ENCODE results near the gene PDIA5. TPM values are rescaled to one million over a fixed set of nuclear protein-coding genes. Genes with fewer than 3 reads are reported as not detected.

PDIA5 gene
- total RNA-seq, 1 experiment from 2014 or later: 24.3 TPM

- Histone ChIP-seq H3K4me2 (ENCODE audit: insufficient read depth, insufficient read length, low read length) (no peak overlapping the region), H3T11ph (ENCODE audit: low read length) (no peak overlapping the region), H3K4me1 (ENCODE audit: insufficient read depth, low read length) (peaks cover 22% of the 10 kb centered on the region; the same call in 1 of the 2 replicates), H3K18ac (ENCODE audit: insufficient read length, low read depth, low read length) (no peak overlapping the region), H3K4ac (ENCODE audit: low read depth, low read length) (no peak overlapping the region), H3K79me1 (ENCODE audit: insufficient read depth, low read depth, low read length, poor library complexity, severe bottlenecking) (no peaks in the 10 kb centered on the region), H2BK12ac (ENCODE audit: insufficient read length, low read depth, low read length) (no peak overlapping the region), H4K20me1 (ENCODE audit: control insufficient read depth, insufficient read depth, insufficient read length) (no peaks in the 10 kb centered on the region), H3K27ac (ENCODE audit: insufficient read length, low read depth, low read length) (no peak overlapping the region), H3K9ac (ENCODE audit: extremely low read depth, insufficient read length, low read length) (no peak overlapping the region), H3K9me3 (ENCODE audit: control insufficient read depth, low read depth, low read length) (no peaks in the 10 kb centered on the region), H2BK20ac (ENCODE audit: low read depth, low read length, poor library complexity, severe bottlenecking) (no peak overlapping the region), H2BK5ac (ENCODE audit: insufficient read length, low read length) (no peak overlapping the region), H2BK120ac (ENCODE audit: low read depth, low read length, poor library complexity, severe bottlenecking) (no peak overlapping the region), H4K5ac (ENCODE audit: insufficient read length, low read depth, low read length) (no peak overlapping the region), H3K27me3 (ENCODE audit: insufficient read depth, low read length) (peaks cover 7% of the 10 kb centered on the region; the same call in 1 of the 2 replicates), H3K23ac (ENCODE audit: insufficient read length, low read depth, low read length) (no peak overlapping the region), H3K14ac (ENCODE audit: insufficient read depth, low read length) (no peak overlapping the region), H2AFZ (ENCODE audit: low read length) (no peak overlapping the region), H4K8ac (replicated peaks; ENCODE audit: insufficient read length, low read depth, low read length) (no peak overlapping the region), H2BK15ac (ENCODE audit: low read depth, low read length) (no peak overlapping the region), H2AK5ac (ENCODE audit: insufficient read length, low read length) (no peak overlapping the region), H3K23me2 (ENCODE audit: insufficient read length, low read depth, low read length, poor library complexity, severe bottlenecking) (peaks cover 3% of the 10 kb centered on the region), H4K91ac (ENCODE audit: insufficient read length, low read depth, low read length) (no peak overlapping the region), H3K56ac (ENCODE audit: insufficient read length, low read depth, low read length) (no peak overlapping the region), H3K79me2 (ENCODE audit: insufficient read depth, low read length) (no peaks in the 10 kb centered on the region)
- Mint-ChIP-seq H3K4me1 (peaks cover 37 to 57% of the 10 kb centered on the region in 2 experiments), H3K9me3 (no peaks in the 10 kb centered on the region; a peak in 1 of 5 replicates), H3K4me3 (no peak overlapping the region), H3K27ac (no peak overlapping the region; a peak in 1 of 7 replicates), H3K27me3 (ENCODE audit: low read depth) (peaks cover 50% of the 10 kb centered on the region), H3K36me3 (ENCODE audit: insufficient read depth in 1 of 3, low read depth in 3 of 3) (peaks cover 0 to 6% (median 0%) of the 10 kb centered on the region in 3 experiments; a peak in 3 of 7 replicates)
- WGBS (ENCODE audit: extremely low coverage, insufficient read length, low lambda C conversion rate): no CpG with 5 or more reads among the region's 3 CpGs
- TF ChIP-seq, protein P1, sequence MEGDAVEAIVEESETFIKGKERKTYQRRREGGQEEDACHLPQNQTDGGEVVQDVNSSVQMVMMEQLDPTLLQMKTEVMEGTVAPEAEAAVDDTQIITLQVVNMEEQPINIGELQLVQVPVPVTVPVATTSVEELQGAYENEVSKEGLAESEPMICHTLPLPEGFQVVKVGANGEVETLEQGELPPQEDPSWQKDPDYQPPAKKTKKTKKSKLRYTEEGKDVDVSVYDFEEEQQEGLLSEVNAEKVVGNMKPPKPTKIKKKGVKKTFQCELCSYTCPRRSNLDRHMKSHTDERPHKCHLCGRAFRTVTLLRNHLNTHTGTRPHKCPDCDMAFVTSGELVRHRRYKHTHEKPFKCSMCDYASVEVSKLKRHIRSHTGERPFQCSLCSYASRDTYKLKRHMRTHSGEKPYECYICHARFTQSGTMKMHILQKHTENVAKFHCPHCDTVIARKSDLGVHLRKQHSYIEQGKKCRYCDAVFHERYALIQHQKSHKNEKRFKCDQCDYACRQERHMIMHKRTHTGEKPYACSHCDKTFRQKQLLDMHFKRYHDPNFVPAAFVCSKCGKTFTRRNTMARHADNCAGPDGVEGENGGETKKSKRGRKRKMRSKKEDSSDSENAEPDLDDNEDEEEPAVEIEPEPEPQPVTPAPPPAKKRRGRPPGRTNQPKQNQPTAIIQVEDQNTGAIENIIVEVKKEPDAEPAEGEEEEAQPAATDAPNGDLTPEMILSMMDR (conservative IDR thresholded peaks at IDR 0.05): no peak
- DNase-seq: no peak
These were observed 46.1 kb upstream of the PDIA5 start for GRCh38 chr3:123020709-123021108.

Data from H9 (cell line).